OCI-LY1 (cell line): ENCODE measurements around the gene OPN4.

Experiments used
- EZH2 ChIP-seq: fragments of 200-600 bp; sonication (generic), shearing (Covaris generic); IDR thresholded peaks from 2 replicates; pipeline ENCODE4 v1.8.0; 2017; ENCODE audit warnings: borderline replicate concordance, mixed run types, mild to moderate bottlenecking, antibody characterized with exemption, low read length, moderate library complexity, mixed read lengths
- TF ChIP-seq, protein P1 (sequence below): fragments of 200-600 bp; sonication (generic), shearing (Covaris generic); IDR thresholded peaks from 2 replicates; pipeline ENCODE4 v1.5.1; 2017; ENCODE audit warnings: mild to moderate bottlenecking, antibody characterized with exemption, low read length, moderate library complexity, mixed read lengths

DNA sequence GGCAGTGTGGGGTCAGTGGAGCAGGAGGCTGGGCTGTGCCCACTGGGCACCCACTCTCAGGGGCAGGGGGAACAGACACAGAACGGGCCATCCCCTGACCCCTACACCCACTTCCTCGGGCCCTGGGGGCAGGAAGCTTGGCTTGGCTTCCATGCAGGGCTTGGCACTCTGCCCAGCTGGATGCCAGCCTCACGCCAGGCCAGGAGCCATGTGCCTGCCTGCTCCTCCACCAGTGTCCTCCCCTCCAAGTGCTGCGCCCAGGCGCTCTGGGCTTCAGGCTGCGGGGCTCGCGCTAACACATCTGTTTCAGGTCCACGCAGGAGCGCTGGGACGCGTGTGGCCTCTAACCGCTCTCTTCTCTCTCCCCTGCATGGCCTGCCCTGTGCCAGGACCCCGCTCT lies 26.7 kb downstream of the OPN4 start:
- TF ChIP-seq, protein P1, sequence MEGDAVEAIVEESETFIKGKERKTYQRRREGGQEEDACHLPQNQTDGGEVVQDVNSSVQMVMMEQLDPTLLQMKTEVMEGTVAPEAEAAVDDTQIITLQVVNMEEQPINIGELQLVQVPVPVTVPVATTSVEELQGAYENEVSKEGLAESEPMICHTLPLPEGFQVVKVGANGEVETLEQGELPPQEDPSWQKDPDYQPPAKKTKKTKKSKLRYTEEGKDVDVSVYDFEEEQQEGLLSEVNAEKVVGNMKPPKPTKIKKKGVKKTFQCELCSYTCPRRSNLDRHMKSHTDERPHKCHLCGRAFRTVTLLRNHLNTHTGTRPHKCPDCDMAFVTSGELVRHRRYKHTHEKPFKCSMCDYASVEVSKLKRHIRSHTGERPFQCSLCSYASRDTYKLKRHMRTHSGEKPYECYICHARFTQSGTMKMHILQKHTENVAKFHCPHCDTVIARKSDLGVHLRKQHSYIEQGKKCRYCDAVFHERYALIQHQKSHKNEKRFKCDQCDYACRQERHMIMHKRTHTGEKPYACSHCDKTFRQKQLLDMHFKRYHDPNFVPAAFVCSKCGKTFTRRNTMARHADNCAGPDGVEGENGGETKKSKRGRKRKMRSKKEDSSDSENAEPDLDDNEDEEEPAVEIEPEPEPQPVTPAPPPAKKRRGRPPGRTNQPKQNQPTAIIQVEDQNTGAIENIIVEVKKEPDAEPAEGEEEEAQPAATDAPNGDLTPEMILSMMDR = no peak
- no peak for TF ChIP-seq EZH2
